Measurements from ENCODE around the gene KCNIP1.

DNA sequence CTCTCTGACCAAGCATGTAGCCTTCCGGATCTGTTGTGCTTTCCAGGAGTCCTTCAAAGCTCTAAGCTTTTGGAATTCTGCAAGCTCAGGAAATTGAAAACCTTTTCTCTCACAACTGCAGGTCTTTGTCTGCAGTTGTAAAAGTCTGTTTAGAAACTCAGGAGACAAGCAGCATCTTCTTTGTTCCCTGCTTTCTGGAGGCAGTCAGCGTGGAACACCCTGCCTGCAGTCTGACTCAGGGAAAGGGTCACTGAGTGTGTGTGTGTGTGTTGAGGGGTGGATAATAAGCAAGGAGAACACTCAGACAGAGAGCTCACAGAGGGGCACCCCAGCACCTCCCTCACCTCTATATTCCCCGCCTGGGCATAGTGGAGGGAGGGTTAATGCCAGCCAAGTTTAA, 29.1 kb downstream of the KCNIP1 start:
- TF ChIP-seq, protein P1, sequence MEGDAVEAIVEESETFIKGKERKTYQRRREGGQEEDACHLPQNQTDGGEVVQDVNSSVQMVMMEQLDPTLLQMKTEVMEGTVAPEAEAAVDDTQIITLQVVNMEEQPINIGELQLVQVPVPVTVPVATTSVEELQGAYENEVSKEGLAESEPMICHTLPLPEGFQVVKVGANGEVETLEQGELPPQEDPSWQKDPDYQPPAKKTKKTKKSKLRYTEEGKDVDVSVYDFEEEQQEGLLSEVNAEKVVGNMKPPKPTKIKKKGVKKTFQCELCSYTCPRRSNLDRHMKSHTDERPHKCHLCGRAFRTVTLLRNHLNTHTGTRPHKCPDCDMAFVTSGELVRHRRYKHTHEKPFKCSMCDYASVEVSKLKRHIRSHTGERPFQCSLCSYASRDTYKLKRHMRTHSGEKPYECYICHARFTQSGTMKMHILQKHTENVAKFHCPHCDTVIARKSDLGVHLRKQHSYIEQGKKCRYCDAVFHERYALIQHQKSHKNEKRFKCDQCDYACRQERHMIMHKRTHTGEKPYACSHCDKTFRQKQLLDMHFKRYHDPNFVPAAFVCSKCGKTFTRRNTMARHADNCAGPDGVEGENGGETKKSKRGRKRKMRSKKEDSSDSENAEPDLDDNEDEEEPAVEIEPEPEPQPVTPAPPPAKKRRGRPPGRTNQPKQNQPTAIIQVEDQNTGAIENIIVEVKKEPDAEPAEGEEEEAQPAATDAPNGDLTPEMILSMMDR (IDR thresholded peaks at IDR 0.05; ENCODE audit: insufficient read depth, low read length, poor library complexity, severe bottlenecking), result no peak
- no peak for TF ChIP-seq EZH2phosphoT487 (conservative IDR thresholded peaks at IDR 0.05; ENCODE audit: low read length)

All from SU-DHL-6 (cell line).